Suppressor macrophage treated with lipopolysaccharide for 1 hour (primary cell): ENCODE results near the gene CDC73.
"Not testable (repeated sequence)": the region's sequence is repeated elsewhere in the genome, so short reads cannot be mapped to it uniquely, and the experiment has no call there.

Experiments
- DNase-seq, 3 donors: peaks; one replicate each; pipeline ENCODE4 v3.0.0-alpha.2; 2020 to 2022

The CDC73 gene

GRCh38 chr1:193114485-193115095 is 7.2 kb upstream of the CDC73 start:
- no peak for DNase-seq

- peak; percentile 32 to 64 (median 58) for DNase-seq
Observed at GRCh38 chr1:193115629-193116227, 6.1 kb upstream of the CDC73 start.

- not testable (repeated sequence) for DNase-seq
Observed at GRCh38 chr1:193117167-193117566, 4.7 kb upstream of the CDC73 start.

- DNase-seq = no peak
Observed at GRCh38 chr1:193118194-193118593, 3.6 kb upstream of the CDC73 start.

GRCh38 chr1:193118803-193119730 is 2.8 kb upstream of the CDC73 start:
- no peak for DNase-seq

- DNase-seq = no peak
Observed at GRCh38 chr1:193120604-193121166, 1.1 kb upstream of the CDC73 start.

GRCh38 chr1:193123751-193124150 is 1.9 kb downstream of the CDC73 start:
- DNase-seq = no peak

- no peak for DNase-seq
Observed at GRCh38 chr1:193125369-193125768, 3.5 kb downstream of the CDC73 start.

GRCh38 chr1:193131266-193131860 is 9.5 kb downstream of the CDC73 start:
- no peak for DNase-seq

GRCh38 chr1:193140254-193140653 is 18.4 kb downstream of the CDC73 start:
- DNase-seq = no peak

- DNase-seq = no peak
Observed at GRCh38 chr1:193141804-193142203, 20.0 kb downstream of the CDC73 start.

- no peak for DNase-seq
Observed at GRCh38 chr1:193142409-193142808, 20.6 kb downstream of the CDC73 start.

- DNase-seq = no peak
Observed at GRCh38 chr1:193143285-193143684, 21.5 kb downstream of the CDC73 start.

GRCh38 chr1:193144361-193144938 is 22.6 kb downstream of the CDC73 start:
- no peak for DNase-seq

- no peak for DNase-seq
Observed at GRCh38 chr1:193144999-193145398, 23.2 kb downstream of the CDC73 start.

GRCh38 chr1:193156117-193156821 is 34.4 kb downstream of the CDC73 start:
- no peak for DNase-seq

GRCh38 chr1:193156822-193157142 is 35.0 kb downstream of the CDC73 start:
- DNase-seq = no peak

GRCh38 chr1:193157360-193157759 is 35.5 kb downstream of the CDC73 start:
- DNase-seq = no peak

GRCh38 chr1:193176113-193176512 is 54.3 kb downstream of the CDC73 start:
- no peak for DNase-seq

GRCh38 chr1:193176788-193177187 is 55.0 kb downstream of the CDC73 start:
- no peak for DNase-seq

GRCh38 chr1:193179094-193179493 is 57.3 kb downstream of the CDC73 start:
- no peak for DNase-seq

- no peak for DNase-seq
Observed at GRCh38 chr1:193181536-193181935, 59.7 kb downstream of the CDC73 start.
